Measurements from ENCODE around the gene C11orf97.
A peak's percentile ranks its signal among the peaks of the same experiment; 100 is the strongest.
"Not testable (repeated sequence)": the region's sequence is repeated elsewhere in the genome, so short reads cannot be mapped to it uniquely, and the experiment has no call there.

The C11orf97 gene

GRCh38 chr11:94560834-94561233, 48.6 kb downstream of the C11orf97 start:
- FAIRE-seq (no peak), DNase-seq (ENCODE audit: insufficient read length) (no peak)
- TF ChIP-seq TAF1 (IDR thresholded peaks at IDR 0.05; ENCODE audit: borderline replicate concordance, low read depth, low read length), result no peak
- no peak for TF ChIP-seq POLR2AphosphoS5 (IDR thresholded peaks at IDR 0.05; ENCODE audit: low read depth, low read length)
- no peak for TF ChIP-seq POLR2A (IDR thresholded peaks at IDR 0.05; ENCODE audit: low read depth, low read length)

- TF ChIP-seq POLR2A (IDR thresholded peaks at IDR 0.05; ENCODE audit: low read depth, low read length) (no peak), TAF1 (IDR thresholded peaks at IDR 0.05; ENCODE audit: borderline replicate concordance, low read depth, low read length) (no peak), POLR2AphosphoS5 (IDR thresholded peaks at IDR 0.05; ENCODE audit: low read depth, low read length) (no peak)
- DNase-seq (ENCODE audit: insufficient read length), result no peak
- no peak for FAIRE-seq
These were observed 51.1 kb downstream of the C11orf97 start for GRCh38 chr11:94563176-94563847.

DNA sequence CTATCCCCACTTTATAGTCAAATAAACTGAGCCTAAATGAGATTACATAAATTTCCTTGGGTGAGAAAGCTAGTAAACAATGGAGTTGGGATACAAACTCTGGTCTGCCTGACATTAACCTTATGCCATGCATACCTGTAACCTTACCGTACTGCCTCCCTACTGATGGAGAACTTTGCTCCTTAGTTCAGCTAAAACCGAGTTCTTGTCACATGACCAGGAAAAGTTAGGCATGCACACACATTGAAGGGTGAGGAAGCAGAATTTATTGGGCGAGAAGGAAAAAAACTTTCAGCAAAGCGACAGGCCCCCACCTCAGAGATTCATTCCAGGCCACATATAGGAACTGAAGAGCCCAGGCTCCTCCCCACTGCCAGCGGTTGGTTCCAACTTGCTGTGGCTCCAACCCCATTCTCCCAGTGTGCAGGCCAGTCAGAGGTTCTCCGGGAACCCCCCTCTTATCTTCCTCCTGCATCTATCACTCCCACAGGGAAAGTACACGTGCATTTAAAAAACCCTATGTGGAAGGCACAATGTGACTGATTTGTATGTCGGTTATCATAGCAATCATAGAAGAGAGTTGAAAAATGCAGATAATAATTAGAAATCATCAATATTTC, 51.7 kb downstream of the C11orf97 start:
- no peak for TF ChIP-seq POLR2A (IDR thresholded peaks at IDR 0.05; ENCODE audit: low read depth, low read length)
- no peak for TF ChIP-seq POLR2AphosphoS5 (IDR thresholded peaks at IDR 0.05; ENCODE audit: low read depth, low read length)
- TF ChIP-seq TAF1 (IDR thresholded peaks at IDR 0.05; ENCODE audit: borderline replicate concordance, low read depth, low read length), result no peak
- peak; percentile 46 for FAIRE-seq

GRCh38 chr11:94567181-94567670, 55.0 kb downstream of the C11orf97 start, which contains the start of gene PIWIL4:
PIWIL4 (plus strand) TSS chr11:94567368; CDS start chr11:94567519, 151 bp downstream.
- no peak for DNase-seq (ENCODE audit: insufficient read length)
- TF ChIP-seq POLR2AphosphoS5 (IDR thresholded peaks at IDR 0.05; ENCODE audit: low read depth, low read length), result no peak
- no peak for TF ChIP-seq TAF1 (IDR thresholded peaks at IDR 0.05; ENCODE audit: borderline replicate concordance, low read depth, low read length)
- no peak for TF ChIP-seq POLR2A (IDR thresholded peaks at IDR 0.05; ENCODE audit: low read depth, low read length)
- no peak for FAIRE-seq

More for the DNA sequence above, 51.7 kb downstream of the C11orf97 start:
- DNase-seq (ENCODE audit: insufficient read length), result no peak

DNA sequence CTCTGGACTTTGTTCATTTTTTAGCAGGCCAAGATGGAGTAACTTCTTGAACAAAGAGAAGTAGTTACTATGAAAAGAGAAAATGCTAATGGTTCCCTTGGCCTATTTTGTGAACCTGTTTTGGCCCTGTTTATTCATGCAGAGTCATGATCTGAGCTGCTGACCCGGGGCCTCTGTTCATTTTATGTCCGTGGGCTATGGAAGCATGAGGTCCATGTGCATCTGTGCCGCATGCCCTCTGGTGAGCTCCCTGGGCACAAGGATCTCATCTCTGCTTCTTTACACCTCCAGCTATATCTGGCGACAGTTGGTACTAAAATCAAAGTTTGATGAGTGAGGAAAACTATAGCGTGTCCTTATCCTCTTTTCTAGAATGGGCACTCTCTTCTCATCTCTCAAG, 55.9 kb downstream of the C11orf97 start:
- no peak for TF ChIP-seq POLR2A (IDR thresholded peaks at IDR 0.05; ENCODE audit: low read depth, low read length)
- TF ChIP-seq POLR2AphosphoS5 (IDR thresholded peaks at IDR 0.05; ENCODE audit: low read depth, low read length), result no peak
- TF ChIP-seq TAF1 (IDR thresholded peaks at IDR 0.05; ENCODE audit: borderline replicate concordance, low read depth, low read length), result no peak
- DNase-seq (ENCODE audit: insufficient read length) (no peak), FAIRE-seq (no peak)

GRCh38 chr11:94568717-94569116, 56.5 kb downstream of the C11orf97 start:
- TF ChIP-seq POLR2AphosphoS5 (IDR thresholded peaks at IDR 0.05; ENCODE audit: low read depth, low read length) (no peak), TAF1 (IDR thresholded peaks at IDR 0.05; ENCODE audit: borderline replicate concordance, low read depth, low read length) (no peak), POLR2A (IDR thresholded peaks at IDR 0.05; ENCODE audit: low read depth, low read length) (no peak)
- no peak for FAIRE-seq

DNA sequence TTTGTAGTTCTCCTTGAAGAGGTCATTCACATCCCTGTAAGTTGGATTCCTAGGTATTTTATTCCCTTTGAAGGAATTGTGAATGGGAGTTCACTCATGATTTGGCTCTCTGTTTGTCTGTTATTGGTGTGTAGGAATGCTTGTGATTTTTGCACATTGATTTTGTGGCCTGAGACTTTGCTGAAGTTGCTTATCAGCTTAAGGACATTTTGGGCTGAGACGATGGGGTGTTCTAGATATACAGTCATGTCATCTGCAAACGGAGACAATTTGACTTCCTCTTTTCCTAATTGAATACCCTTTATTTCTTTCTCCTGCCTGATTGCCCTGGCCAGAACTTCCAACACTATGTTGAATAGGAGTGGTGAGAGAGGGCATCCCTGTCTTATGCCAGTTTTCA, 60.7 kb downstream of the C11orf97 start:
- not testable (repeated sequence) for DNase-seq (ENCODE audit: insufficient read length); FAIRE-seq

More at GRCh38 chr11:94568717-94569116, 56.5 kb downstream of the C11orf97 start:
- no peak for DNase-seq (ENCODE audit: insufficient read length)

GRCh38 chr11:94574193-94574961, 62.1 kb downstream of the C11orf97 start:
- TF ChIP-seq POLR2A (IDR thresholded peaks at IDR 0.05; ENCODE audit: low read depth, low read length) (no peak), POLR2AphosphoS5 (IDR thresholded peaks at IDR 0.05; ENCODE audit: low read depth, low read length) (no peak), TAF1 (IDR thresholded peaks at IDR 0.05; ENCODE audit: borderline replicate concordance, low read depth, low read length) (no peak)
- DNase-seq (ENCODE audit: insufficient read length) (no peak), FAIRE-seq (peak; percentile 63)

GRCh38 chr11:94576306-94576705, 64.0 kb downstream of the C11orf97 start:
- no peak for DNase-seq (ENCODE audit: insufficient read length)
- TF ChIP-seq POLR2A (IDR thresholded peaks at IDR 0.05; ENCODE audit: low read depth, low read length), result no peak
- no peak for TF ChIP-seq TAF1 (IDR thresholded peaks at IDR 0.05; ENCODE audit: borderline replicate concordance, low read depth, low read length)
- no peak for TF ChIP-seq POLR2AphosphoS5 (IDR thresholded peaks at IDR 0.05; ENCODE audit: low read depth, low read length)
- no peak for FAIRE-seq

DNA sequence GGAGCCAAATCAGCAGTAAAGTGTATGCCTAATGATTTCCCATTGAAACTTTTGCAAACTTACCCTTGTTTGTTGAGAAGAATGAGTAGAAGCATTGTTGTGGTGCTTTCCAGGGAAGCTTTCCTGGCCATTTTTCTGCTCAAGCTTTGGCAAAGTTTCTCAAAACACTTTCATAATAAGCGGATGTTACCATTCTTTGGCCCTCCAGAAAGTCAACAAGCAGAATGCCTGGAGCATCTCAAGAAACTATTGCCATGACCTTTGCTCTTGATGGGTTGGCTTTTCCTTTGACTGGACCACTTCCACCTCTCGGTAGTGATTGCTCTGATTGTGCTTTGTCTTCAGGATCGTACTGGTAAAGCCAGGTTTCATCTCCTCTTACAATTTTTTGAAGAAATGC, 65.6 kb downstream of the C11orf97 start:
- FAIRE-seq, result no peak
- DNase-seq (ENCODE audit: insufficient read length), result no peak
- TF ChIP-seq POLR2A (IDR thresholded peaks at IDR 0.05; ENCODE audit: low read depth, low read length) (no peak), POLR2AphosphoS5 (IDR thresholded peaks at IDR 0.05; ENCODE audit: low read depth, low read length) (no peak)
